Hippocampal formation (tissue), 2 donors: ENCODE measurements around the gene THAP7.
"Not testable (repeated sequence)": the region's sequence is repeated elsewhere in the genome, so short reads cannot be mapped to it uniquely, and the experiment has no call there.

Experiments
- DNase-seq, 2 donors: peaks; one replicate each; lab custom pipeline; 2025; lab: John Stamatoyannopoulos, UW

THAP7 gene

GRCh38 chr22:21001601-21002325 lies at the start of gene THAP7:
TSS of gene THAP7 (minus strand) at chr22:21002118. CDS start at chr22:21001911, 207 bp downstream.
- DNase-seq, result peak; percentile 90 to 95

- no peak for DNase-seq
Observed at GRCh38 chr22:21051145-21051830, 49.4 kb upstream of the THAP7 start.

GRCh38 chr22:21048965-21049364 lies 47.0 kb upstream of the THAP7 start:
- DNase-seq, result not testable (repeated sequence)

- not testable (repeated sequence) for DNase-seq
Observed at GRCh38 chr22:21048448-21048847, 46.5 kb upstream of the THAP7 start.

- no peak for DNase-seq
Observed at GRCh38 chr22:21047730-21048129, 45.8 kb upstream of the THAP7 start.

GRCh38 chr22:21047035-21047661 lies 45.2 kb upstream of the THAP7 start:
- no peak for DNase-seq

GRCh38 chr22:21045585-21046294 lies 43.8 kb upstream of the THAP7 start, which contains the start of gene LRRC74B:
TSS of gene LRRC74B (plus strand) at chr22:21045946. CDS start at chr22:21045987, 41 bp downstream.
- peak; percentile 75 to 83 for DNase-seq

- no peak for DNase-seq
Observed at GRCh38 chr22:21044931-21045584, 43.1 kb upstream of the THAP7 start.

GRCh38 chr22:21043860-21044535 lies 42.1 kb upstream of the THAP7 start:
- no peak for DNase-seq

GRCh38 chr22:21042978-21043859 lies 41.3 kb upstream of the THAP7 start:
- no peak for DNase-seq

- no peak for DNase-seq
Observed at GRCh38 chr22:21041937-21042336, 40.0 kb upstream of the THAP7 start.

GRCh38 chr22:21039158-21039557 lies 37.2 kb upstream of the THAP7 start:
- DNase-seq, result not testable (repeated sequence)

GRCh38 chr22:21038405-21038804 lies 36.5 kb upstream of the THAP7 start:
- DNase-seq, result no peak

GRCh38 chr22:21034989-21035388 lies 33.1 kb upstream of the THAP7 start:
- no peak for DNase-seq

GRCh38 chr22:21033895-21034294 lies 32.0 kb upstream of the THAP7 start:
- no peak for DNase-seq

- DNase-seq, result no peak
Observed at GRCh38 chr22:21032868-21033688, 31.2 kb upstream of the THAP7 start.

GRCh38 chr22:21032037-21032867 lies 30.3 kb upstream of the THAP7 start, which contains the start of gene SLC7A4:
TSS of gene SLC7A4 (minus strand) at chr22:21032561. CDS start at chr22:21031812, 749 bp downstream.
- no peak for DNase-seq

- DNase-seq, result no peak
Observed at GRCh38 chr22:21031545-21032036, 29.7 kb upstream of the THAP7 start.
